C4-2B (cell line): Measurements from ENCODE around the gene CPLANE1.
"Not testable (repeated sequence)": the region's sequence is repeated elsewhere in the genome, so short reads cannot be mapped to it uniquely, and the experiment has no call there.

Experiments
- ZFX ChIP-seq: fragments of 450-650 bp; IDR thresholded peaks from 2 replicates; pipeline ENCODE4 v1.6.1; 2017
- TF ChIP-seq, protein P1 (sequence below): fragments of 450-650 bp; conservative IDR thresholded peaks from 2 replicates; pipeline ENCODE4 v1.5.1; 2017; ENCODE audit warnings: mild to moderate bottlenecking

GRCh38 chr5:37268100-37268499 lies 18.9 kb upstream of the CPLANE1 start:
- TF ChIP-seq, protein P1, sequence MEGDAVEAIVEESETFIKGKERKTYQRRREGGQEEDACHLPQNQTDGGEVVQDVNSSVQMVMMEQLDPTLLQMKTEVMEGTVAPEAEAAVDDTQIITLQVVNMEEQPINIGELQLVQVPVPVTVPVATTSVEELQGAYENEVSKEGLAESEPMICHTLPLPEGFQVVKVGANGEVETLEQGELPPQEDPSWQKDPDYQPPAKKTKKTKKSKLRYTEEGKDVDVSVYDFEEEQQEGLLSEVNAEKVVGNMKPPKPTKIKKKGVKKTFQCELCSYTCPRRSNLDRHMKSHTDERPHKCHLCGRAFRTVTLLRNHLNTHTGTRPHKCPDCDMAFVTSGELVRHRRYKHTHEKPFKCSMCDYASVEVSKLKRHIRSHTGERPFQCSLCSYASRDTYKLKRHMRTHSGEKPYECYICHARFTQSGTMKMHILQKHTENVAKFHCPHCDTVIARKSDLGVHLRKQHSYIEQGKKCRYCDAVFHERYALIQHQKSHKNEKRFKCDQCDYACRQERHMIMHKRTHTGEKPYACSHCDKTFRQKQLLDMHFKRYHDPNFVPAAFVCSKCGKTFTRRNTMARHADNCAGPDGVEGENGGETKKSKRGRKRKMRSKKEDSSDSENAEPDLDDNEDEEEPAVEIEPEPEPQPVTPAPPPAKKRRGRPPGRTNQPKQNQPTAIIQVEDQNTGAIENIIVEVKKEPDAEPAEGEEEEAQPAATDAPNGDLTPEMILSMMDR, result not testable (repeated sequence)
- TF ChIP-seq ZFX, result not testable (repeated sequence)
